ENCODE data around the gene C15orf61. TPM values are rescaled to one million over a fixed set of nuclear protein-coding genes. Genes with fewer than 3 reads are reported as not detected.

Gene C15orf61
- total RNA-seq, 2 donors from 2014 or later, result 9.8 to 10.1 TPM

- intact Hi-C loops (cut with DNase I), result no loop called here
- ATAC-seq (no peak), DNase-seq (no peak)
Observed at GRCh38 chr15:67571648-67572415, 50.9 kb downstream of the C15orf61 start.

- intact Hi-C loops (cut with DNase I), result no loop called here
Observed at GRCh38 chr15:67573194-67573593, 52.3 kb downstream of the C15orf61 start.

GRCh38 chr15:67575039-67575502, 54.1 kb downstream of the C15orf61 start:
- intact Hi-C loops (cut with DNase I), result no loop called here
- DNase-seq (no peak), ATAC-seq (no peak)

More at GRCh38 chr15:67573194-67573593, 52.3 kb downstream of the C15orf61 start:
- ATAC-seq, result no peak
- no peak for DNase-seq

- ATAC-seq (no peak), DNase-seq (no peak)
- intact Hi-C loops (cut with DNase I), result no loop called here
Observed at GRCh38 chr15:67578020-67578600, 57.2 kb downstream of the C15orf61 start.

- ATAC-seq, result no peak
- intact Hi-C loops (cut with DNase I), result no loop called here
- DNase-seq, result no peak
Observed at GRCh38 chr15:67579164-67579563, 58.2 kb downstream of the C15orf61 start.

Other genes starting within 250 kb of the C15orf61 start
- gene MAP2K5, start 21.6 kb downstream of the C15orf61 start, total RNA-seq, result 10 to 100 TPM; 13.9 to 15.4 TPM